ENCODE results near the gene BCAT1.
"Not testable (repeated sequence)": the region's sequence is repeated elsewhere in the genome, so short reads cannot be mapped to it uniquely, and the experiment has no call there.

The BCAT1 gene

DNA sequence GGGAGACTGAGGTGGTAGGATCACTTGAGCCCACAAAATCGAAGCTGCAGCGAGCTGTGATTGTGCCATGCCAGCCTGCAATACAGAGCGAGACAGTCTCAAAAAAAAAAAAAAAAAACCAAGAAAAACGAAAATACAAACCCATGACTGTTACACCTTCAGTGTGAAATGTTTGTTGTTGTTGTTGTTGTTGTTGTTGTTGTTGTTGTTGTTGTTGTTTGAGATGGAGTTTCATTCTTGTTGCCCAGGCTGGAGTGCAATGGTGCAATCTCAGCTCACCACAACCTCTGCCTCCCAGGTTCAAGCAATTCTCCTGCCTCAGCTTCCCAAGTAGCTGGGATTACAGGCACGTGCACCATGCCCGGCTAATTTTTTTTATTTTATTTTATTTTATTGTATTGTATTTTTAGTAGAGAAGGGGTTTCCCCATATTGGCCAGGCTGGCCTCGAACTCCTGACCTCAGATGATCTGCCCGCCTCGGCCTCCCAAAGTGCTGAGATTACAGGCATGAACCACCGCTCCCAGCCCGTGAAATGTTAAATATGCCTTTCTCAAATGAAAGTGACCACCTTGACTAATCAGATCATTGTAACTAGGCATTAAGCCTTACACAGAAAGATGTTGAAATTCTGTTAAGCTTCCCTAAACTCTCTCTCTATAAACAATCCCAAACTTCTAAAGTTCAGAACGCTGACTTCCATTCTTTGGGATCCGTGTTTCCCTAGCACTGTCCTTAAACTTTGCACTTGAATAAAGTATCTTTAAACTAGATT, 20.2 kb downstream of the BCAT1 start:
- not testable (repeated sequence) for DNase-seq

DNA sequence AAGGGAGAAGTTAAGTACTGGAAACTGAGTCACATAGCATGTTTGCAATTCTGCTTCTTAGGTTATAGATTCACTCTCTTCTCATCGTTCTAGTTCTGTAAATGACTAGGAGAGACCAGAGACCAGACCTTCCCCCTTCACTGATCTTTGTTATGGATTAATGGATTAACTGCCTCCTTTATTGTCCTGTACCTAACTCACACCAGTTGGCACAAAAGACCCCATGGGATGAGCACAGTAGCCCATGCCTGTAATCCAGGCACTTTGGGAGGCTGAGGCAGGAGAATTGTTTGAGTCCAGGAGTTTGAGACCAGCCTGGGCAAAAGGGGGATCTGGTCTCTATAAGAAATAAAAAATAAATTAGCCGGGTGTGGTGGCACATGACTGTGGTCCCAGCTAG, 20.8 kb downstream of the BCAT1 start:
- DNase-seq = no peak

- DNase-seq = not testable (repeated sequence)
Measured at GRCh38 chr12:24926080-24926479, 22.8 kb downstream of the BCAT1 start.

GRCh38 chr12:24922090-24922489, 26.8 kb downstream of the BCAT1 start:
- no peak for DNase-seq

GRCh38 chr12:24921251-24922038, 27.5 kb downstream of the BCAT1 start:
- no peak for DNase-seq

DNA sequence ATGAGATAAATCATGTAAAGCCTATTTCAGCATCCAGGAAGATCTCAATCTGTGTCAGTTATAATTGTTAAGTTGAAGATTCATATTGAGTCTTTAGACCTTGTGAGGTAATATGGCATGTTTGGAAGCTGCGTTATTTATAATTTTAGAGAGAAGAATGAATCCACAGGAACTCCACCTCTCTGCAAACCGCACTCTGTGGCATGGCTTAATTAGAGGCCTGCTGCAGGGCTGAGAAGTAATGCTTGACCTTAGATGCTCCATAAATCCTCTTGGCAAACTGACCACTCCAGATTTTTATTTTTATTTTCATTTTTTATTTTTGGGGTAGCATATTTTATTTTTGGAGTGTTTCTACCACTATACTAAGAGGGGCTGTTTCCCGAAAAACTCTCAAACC, 28.8 kb downstream of the BCAT1 start:
- DNase-seq = no peak

- no peak for DNase-seq
Measured at GRCh38 chr12:24919346-24920001, 29.4 kb downstream of the BCAT1 start.

- no peak for DNase-seq
Measured at GRCh38 chr12:24918596-24918995, 30.3 kb downstream of the BCAT1 start.

GRCh38 chr12:24915501-24915900, 33.4 kb downstream of the BCAT1 start:
- no peak for DNase-seq

DNA sequence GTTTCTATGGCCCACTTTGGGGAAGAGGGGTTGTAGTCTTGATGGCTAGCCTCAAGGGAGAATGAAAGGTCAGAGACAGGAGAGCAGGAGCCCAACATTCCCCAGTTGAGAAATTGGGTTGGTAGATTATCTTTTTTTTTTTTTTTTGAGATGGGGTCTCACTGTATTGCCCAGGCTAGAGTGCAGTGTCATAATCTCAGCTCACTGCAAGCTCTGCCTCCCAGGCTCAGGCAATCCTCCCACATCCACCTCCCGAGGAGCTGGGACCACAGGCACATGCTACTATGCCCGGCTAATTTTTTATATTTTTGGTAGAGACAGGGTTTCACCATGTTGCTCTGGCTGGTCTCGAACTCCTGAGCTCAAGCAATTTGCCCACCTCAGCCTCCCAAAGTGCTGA, 34.9 kb downstream of the BCAT1 start:
- no peak for DNase-seq

DNA sequence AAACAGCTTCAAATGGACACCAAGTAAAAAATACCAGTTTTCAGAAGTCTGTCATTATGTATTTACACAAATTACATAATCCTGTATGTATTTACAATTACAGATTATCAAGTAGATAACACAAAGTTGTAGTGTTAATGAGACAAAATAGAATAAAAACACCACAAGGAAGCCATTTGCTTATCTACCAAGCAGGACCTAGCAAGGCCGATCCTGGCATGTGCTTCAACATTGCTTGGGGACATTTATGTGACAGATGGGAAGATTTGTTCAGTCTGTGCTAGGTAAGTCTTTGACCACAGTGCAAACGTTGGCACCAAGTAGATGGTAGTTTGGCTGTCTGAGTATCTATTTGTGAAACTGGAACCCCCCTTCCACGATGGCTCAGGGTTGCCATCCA, 35.8 kb downstream of the BCAT1 start:
- DNase-seq = no peak

DNA sequence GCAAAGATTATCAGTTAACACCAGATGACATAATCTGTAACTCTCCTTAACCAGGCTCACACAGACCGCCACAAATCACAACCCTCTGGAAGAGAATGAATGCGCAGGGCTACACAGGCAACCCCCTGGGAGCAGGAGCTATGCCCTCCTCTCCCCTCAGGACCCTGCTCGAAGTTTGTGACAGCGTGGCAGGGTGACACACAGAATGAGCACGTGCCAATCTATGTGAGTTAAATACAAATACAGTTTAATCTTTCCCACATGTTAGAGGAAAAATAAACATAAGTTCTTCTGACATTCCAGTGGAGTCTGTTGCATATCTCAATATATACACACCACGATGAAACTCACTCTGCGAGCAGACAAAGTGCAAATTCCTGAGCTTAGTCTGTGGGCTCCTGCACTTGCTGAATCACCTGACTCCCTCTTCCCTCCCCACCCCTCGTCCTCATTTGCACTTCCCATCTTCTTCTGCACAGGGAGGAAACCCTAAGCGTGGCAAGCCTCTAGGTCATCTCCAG, 37.6 kb downstream of the BCAT1 start:
- DNase-seq = no peak

DNA sequence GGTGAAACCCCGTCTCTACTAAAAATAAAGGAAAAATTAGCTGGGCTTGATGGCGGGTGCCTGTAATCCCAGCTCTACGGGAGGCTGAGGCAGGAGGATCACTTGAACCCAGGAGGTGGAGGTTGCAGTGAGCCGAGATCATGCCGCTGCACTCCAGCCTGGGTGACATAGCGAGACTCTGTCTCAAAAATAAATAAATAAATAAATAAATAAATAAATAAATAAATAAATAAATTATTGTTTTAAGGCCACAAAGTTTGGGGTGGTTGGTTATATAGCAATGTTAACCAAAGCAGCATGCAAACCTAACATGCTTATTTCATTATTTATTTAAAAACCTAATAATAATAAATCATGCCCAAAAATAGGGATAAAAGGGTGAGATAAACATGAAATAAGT, 38.7 kb downstream of the BCAT1 start:
- DNase-seq = not testable (repeated sequence)

DNA sequence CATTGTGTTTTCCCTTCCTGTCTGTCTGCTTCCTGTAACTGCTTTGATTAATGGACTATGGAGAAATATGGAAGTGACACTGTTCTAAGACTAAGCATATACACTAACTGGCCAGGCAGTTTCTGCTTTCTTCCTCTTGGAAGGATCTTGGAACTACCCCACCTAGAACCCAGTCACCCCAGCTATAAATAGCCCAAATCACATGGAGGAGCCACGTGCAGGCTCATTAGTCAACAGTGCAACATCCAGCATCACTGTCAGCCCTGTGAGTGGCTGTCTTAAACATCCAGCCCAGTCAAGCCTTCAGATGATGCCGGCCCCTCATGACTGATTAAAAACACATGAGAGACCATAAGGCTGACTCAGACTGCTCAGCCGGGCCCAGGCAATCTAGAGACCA, 39.2 kb downstream of the BCAT1 start:
- no peak for DNase-seq

DNA sequence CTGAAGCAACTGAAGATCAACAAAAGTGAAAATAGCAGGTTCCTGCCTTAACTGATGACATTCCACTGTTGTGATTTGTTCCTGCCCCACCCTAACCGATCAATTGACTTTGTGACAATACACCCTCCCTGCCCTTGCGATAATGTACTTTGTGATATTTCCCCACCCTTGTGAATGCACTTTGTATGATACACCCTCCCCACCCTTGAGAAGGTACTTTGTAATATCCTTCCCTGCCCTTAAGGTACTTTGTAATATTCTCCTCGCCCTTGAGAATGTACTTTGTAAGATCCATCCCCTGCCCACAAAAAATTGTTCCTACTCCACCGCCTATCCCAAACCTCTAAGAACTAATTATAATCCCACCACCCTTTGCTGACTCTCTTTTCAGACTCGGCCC, 41.4 kb downstream of the BCAT1 start:
- no peak for DNase-seq

DNA sequence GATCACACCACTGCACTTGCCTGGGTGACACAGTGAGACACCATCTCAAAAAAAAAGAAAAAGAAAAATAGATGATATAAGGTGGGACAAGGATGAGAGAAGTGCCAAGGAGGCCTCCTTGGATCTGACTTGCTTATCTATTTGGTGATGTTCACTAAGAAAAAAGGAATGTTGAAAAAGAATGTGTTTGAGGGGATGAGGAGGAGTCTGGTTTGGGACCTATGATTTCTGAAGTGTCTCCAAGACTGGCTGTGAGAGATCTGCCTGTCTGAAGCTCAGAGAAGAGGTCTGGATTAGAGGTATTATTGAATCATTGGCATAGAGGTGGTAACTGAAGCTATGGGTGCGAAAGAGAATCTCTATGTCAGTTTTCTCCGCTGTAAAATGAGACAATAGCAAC, 42.8 kb downstream of the BCAT1 start:
- no peak for DNase-seq

DNA sequence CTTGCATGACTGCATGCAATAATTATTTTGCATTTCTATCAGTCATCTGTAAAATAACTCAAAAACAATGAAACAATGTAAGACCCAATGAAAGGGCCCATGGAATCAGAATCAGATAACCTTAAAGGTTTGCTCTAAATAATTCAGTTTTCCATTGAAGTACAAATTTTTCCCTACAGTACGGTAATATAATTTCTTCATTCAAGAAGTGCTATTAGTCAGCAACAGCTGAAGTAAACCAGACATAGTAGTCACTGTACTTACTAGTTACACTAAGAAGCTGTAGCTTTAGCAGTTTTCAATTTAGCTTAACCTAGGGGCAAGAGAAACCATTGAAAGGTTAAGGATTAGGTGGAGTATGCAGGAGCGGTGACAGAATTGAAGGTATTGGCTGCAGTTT, 43.5 kb downstream of the BCAT1 start:
- DNase-seq = no peak

- no peak for DNase-seq
Measured at GRCh38 chr12:24904871-24905270, 44.0 kb downstream of the BCAT1 start.

- DNase-seq = peak in 31 of 56 donors; percentile 14 to 77 (median 46)
Measured at GRCh38 chr12:24903329-24904088, 45.4 kb downstream of the BCAT1 start.

DNA sequence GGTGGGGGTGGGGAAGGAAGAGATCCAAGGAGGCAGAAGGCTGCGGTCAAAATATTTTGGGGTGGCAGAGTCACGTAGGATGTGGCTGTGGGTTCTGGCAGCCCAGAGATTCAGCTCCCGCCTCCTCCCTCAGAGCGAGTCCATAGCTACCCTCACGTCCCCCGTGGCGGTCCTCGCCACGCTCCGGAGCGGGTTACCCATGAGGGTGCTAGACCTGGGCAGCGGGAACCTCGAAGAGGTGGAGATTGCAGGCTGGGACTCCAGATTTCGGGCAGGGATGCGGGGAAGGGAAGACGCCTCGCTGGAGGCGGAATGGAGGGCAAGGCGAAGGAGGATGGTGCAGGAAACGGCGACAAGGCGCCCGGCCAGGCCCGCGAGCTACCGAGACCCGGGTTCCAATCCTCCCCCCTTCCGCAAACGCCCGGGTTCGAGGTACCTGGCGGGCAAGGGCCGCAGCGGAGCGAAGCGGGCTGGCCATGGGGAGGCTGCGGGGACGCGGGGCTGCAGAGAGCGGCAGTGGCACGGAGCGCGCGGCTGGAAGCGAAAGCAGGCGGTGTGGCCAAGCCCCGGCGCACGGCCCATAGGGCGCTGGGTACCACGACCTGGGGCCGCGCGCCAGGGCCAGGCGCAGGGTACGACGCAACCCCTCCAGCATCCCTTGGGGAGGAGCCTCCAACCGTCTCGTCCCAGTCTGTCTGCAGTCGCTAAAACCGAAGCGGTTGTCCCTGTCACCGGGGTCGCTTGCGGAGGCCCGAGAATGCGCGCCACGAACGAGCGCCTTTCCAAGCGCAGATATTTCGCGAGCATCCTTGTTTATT, 46.2 kb downstream of the BCAT1 start:
- peak in 44 of 56 donors; percentile 11 to 77 (median 53) for DNase-seq
